ENCODE results near the gene GPR37. TPM values are rescaled to one million over a fixed set of nuclear protein-coding genes. Genes with fewer than 3 reads are reported as not detected.

Gene GPR37
- total and polyA plus RNA-seq, 7 donors, result 0.09 to 0.89 (median 0.47) TPM

- DNase-seq (no peak), ATAC-seq (no peak)
- Histone ChIP-seq H3K36me3 (ENCODE audit: insufficient read depth in 1 of 2, low read depth in 1 of 2) (no peaks in the 10 kb centered on the region), H3K27ac (no peak overlapping the region), H3K27me3 (ENCODE audit: insufficient read depth in 3 of 3, low read length in 2 of 3) (peaks cover 0 to 16% (median 0%) of the 10 kb centered on the region in 3 donors), H3K9me3 (no peaks in the 10 kb centered on the region), H3K4me1 (no peaks in the 10 kb centered on the region), H3K4me3 (no peak overlapping the region)
- intact Hi-C loops (cut with DNase I), result loop anchor here in 1 of 2 donors (1.0 kb wide), 1 partner anchor 23 kb away; no protein-coding TSS in a partner anchor
- TF ChIP-seq CTCF (IDR thresholded peaks at IDR 0.05), result no peak
- WGBS, 3 donors, result 81 to 83% (median 82%) methylated on average over 2 of the region's 2 CpGs
Measured at GRCh38 chr7:124758327-124758726, 7.3 kb downstream of the GPR37 start.

GRCh38 chr7:124754576-124755268 is 10.9 kb downstream of the GPR37 start:
- no peak overlapping the region for H3K4me3 ChIP-seq
- no peaks in the 10 kb centered on the region for H3K36me3 ChIP-seq (ENCODE audit: insufficient read depth in 1 of 2, low read depth in 1 of 2)
- WGBS, 3 donors, result 55 to 80% (median 74%) methylated on average over 1 of the region's 1 CpG
- no peaks in the 10 kb centered on the region for H3K9me3 ChIP-seq
- H3K27ac ChIP-seq, result no peak overlapping the region
- intact Hi-C loops (cut with DNase I), result no loop called here
- no peaks in the 10 kb centered on the region for H3K27me3 ChIP-seq (ENCODE audit: insufficient read depth in 3 of 3, low read length in 2 of 3)
- DNase-seq (no peak), ATAC-seq (no peak)
- no peaks in the 10 kb centered on the region for H3K4me1 ChIP-seq
- TF ChIP-seq CTCF (IDR thresholded peaks at IDR 0.05), result no peak

GRCh38 chr7:124752310-124752709 is 13.3 kb downstream of the GPR37 start:
- intact Hi-C loops (cut with DNase I), result no loop called here
- no peaks in the 10 kb centered on the region for H3K36me3 ChIP-seq (ENCODE audit: insufficient read depth in 1 of 2, low read depth in 1 of 2)
- no peak for TF ChIP-seq CTCF (IDR thresholded peaks at IDR 0.05)
- H3K9me3 ChIP-seq, result no peaks in the 10 kb centered on the region
- no peak overlapping the region for H3K27ac ChIP-seq
- 27 to 44% (median 35%) methylated on average over 1 of the region's 1 CpG for WGBS, 3 donors
- no peak overlapping the region for H3K4me3 ChIP-seq
- no peaks in the 10 kb centered on the region for H3K4me1 ChIP-seq
- H3K27me3 ChIP-seq (ENCODE audit: insufficient read depth in 3 of 3, low read length in 2 of 3), result no peaks in the 10 kb centered on the region
- no peak for DNase-seq
- no peak for ATAC-seq

GRCh38 chr7:124751027-124751426 is 14.6 kb downstream of the GPR37 start:
- Histone ChIP-seq H3K4me1 (no peaks in the 10 kb centered on the region), H3K27ac (no peak overlapping the region), H3K36me3 (ENCODE audit: insufficient read depth in 1 of 2, low read depth in 1 of 2) (no peaks in the 10 kb centered on the region), H3K27me3 (ENCODE audit: insufficient read depth in 3 of 3, low read length in 2 of 3) (no peaks in the 10 kb centered on the region), H3K4me3 (no peak overlapping the region), H3K9me3 (no peaks in the 10 kb centered on the region)
- WGBS, 3 donors, result 73 to 82% (median 78%) methylated on average over 2 of the region's 2 CpGs
- DNase-seq (no peak), ATAC-seq (no peak)
- no peak for TF ChIP-seq CTCF (IDR thresholded peaks at IDR 0.05)
- intact Hi-C loops (cut with DNase I), result no loop called here

- WGBS, 3 donors, result 93 to 95% (median 94%) methylated on average over 11 of the region's 11 CpGs
- H3K9me3 ChIP-seq, result no peaks in the 10 kb centered on the region
- no peak overlapping the region for H3K4me3 ChIP-seq
- no peak for TF ChIP-seq CTCF (IDR thresholded peaks at IDR 0.05)
- no peak overlapping the region for H3K27ac ChIP-seq
- no peaks in the 10 kb centered on the region for H3K27me3 ChIP-seq (ENCODE audit: insufficient read depth in 3 of 3, low read length in 2 of 3)
- ATAC-seq, result no peak
- H3K4me1 ChIP-seq, result no peaks in the 10 kb centered on the region
- no peaks in the 10 kb centered on the region for H3K36me3 ChIP-seq (ENCODE audit: insufficient read depth in 1 of 2, low read depth in 1 of 2)
- intact Hi-C loops (cut with DNase I), result no loop called here
- no peak for DNase-seq
Measured at GRCh38 chr7:124747072-124747471, 18.5 kb downstream of the GPR37 start.

Measured in psoas muscle (tissue), 8 donors.